ENCODE results near the gene SULT1C2. TPM values are rescaled to one million over a fixed set of nuclear protein-coding genes. Genes with fewer than 3 reads are reported as not detected.

The SULT1C2 gene
- total and polyA plus RNA-seq, 2 of the 4 experiments (the other 2 are of a cell fraction), result 0.09 TPM; not detected in 1

DNA sequence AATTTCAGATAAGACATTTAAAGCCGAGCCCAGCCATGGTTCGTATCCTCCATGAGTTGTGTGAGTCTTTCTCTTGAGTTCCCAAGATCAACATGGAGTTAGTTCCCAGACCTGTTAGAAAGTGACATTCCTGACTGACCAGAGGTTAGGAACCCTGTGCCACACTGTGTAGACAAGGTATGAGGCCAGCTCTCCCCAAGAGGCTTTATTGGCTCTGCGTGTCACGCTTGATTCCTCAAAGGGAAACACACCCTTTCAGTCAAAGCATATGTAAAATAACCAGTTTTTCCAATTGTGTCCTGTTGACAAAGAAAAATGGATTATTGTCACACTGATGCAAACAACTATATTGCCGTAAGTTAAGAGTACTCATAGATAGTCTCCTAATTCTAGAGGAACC lies 47.7 kb upstream of the SULT1C2 start:
- Histone ChIP-seq H2BK15ac (ENCODE audit: low read depth, low read length) (no peak overlapping the region), H2BK5ac (ENCODE audit: low read depth, low read length, poor library complexity, severe bottlenecking) (no peak overlapping the region), H3K23ac (ENCODE audit: low read depth, low read length) (no peak overlapping the region), H3K56ac (ENCODE audit: extremely low read depth, insufficient read depth, low read length) (no peak overlapping the region), H3K14ac (replicated peaks; ENCODE audit: low read depth, low read length) (no peak overlapping the region), H2AFZ (replicated peaks; ENCODE audit: low read length, poor library complexity) (no peak overlapping the region), H4K91ac (ENCODE audit: insufficient read depth, low read depth, low read length) (no peak overlapping the region), H2BK120ac (ENCODE audit: low read depth, low read length) (no peak overlapping the region), H3K9ac (ENCODE audit: low read depth, low read length) (no peak overlapping the region), H3K27me3 (ENCODE audit: control insufficient read depth, insufficient read depth, low read length) (peaks cover 5% of the 10 kb centered on the region; the same call in 1 of the 2 replicates), H3K9me3 (ENCODE audit: control insufficient read depth, insufficient read depth, low read length) (peaks cover 5% of the 10 kb centered on the region; the same call in 1 of the 2 replicates), H4K8ac (ENCODE audit: low read depth in 2 of 2, low read length in 2 of 2) (no peak overlapping the region), H3K18ac (ENCODE audit: low read depth, low read length) (no peak overlapping the region), H3K36me3 (ENCODE audit: control insufficient read depth, insufficient read depth, low read length) (no peaks in the 10 kb centered on the region), H3K4me2 (ENCODE audit: low read depth, low read length) (no peak overlapping the region), H2BK20ac (ENCODE audit: low read depth, low read length) (no peak overlapping the region), H3K4me3 (ENCODE audit: insufficient read depth, low read depth, low read length) (no peak overlapping the region), H4K5ac (ENCODE audit: low read depth, low read length) (no peak overlapping the region), H2AK5ac (ENCODE audit: low read depth, low read length) (no peak overlapping the region), H3K4ac (ENCODE audit: low read depth, low read length) (no peak overlapping the region), H4K20me1 (ENCODE audit: insufficient read depth, low read length) (no peaks in the 10 kb centered on the region), H2AK9ac (replicated peaks; ENCODE audit: low read depth, low read length, poor library complexity) (no peak overlapping the region), H3K4me1 (ENCODE audit: control insufficient read depth, insufficient read depth, low read length) (no peaks in the 10 kb centered on the region), H3K27ac (ENCODE audit: insufficient read depth, low read length) (no peak overlapping the region), H3K9me1 (ENCODE audit: insufficient read depth, low read length) (no peaks in the 10 kb centered on the region), H3K79me1 (ENCODE audit: low read depth in 1 of 2, low read length in 2 of 2) (no peaks in the 10 kb centered on the region)
- dilution Hi-C loops (cut with HindIII; ENCODE audit: low sequenced_read_pairs, unreplicated experiment), result no loop called here
- BruUV-seq (replicated peaks), result no TSS peak
- TF ChIP-seq BHLHE40 (IDR thresholded peaks at IDR 0.05; ENCODE audit: low read depth, low read length) (no peak), MAZ (IDR thresholded peaks at IDR 0.05; ENCODE audit: borderline replicate concordance, low read depth, low read length) (no peak), POLR2A (IDR thresholded peaks at IDR 0.05; ENCODE audit: low read depth, low read length) (no peak), MAFK (IDR thresholded peaks at IDR 0.05; ENCODE audit: low read depth, low read length) (no peak), RAD21 (IDR thresholded peaks at IDR 0.05; ENCODE audit: low read length) (no peak), CEBPB (IDR thresholded peaks at IDR 0.05; ENCODE audit: low read depth, low read length) (no peak), CHD1 (IDR thresholded peaks at IDR 0.05; ENCODE audit: low read depth, low read length) (no peak)
- DNase-seq (no peak), ATAC-seq (ENCODE audit: low read depth) (no peak)
- ChIA-PET POLR2A (ENCODE audit: unreplicated experiment) (no interaction called here), CTCF (no interaction called here)
- WGBS, 2 experiments (ENCODE audit: extremely low coverage in 2 of 2, insufficient read length in 1 of 2), result no CpG with 5 or more reads among the region's 5 CpGs
- intact Hi-C loops (cut with micrococcal nuclease), result no loop called here
- in situ Hi-C loops (cut with MboI; ENCODE audit: low sequenced_read_pairs), result no loop called here
